ENCODE data around the gene OXGR1. TPM values are rescaled to one million over a fixed set of nuclear protein-coding genes. Genes with fewer than 3 reads are reported as not detected.
A peak's percentile ranks its signal among the peaks of the same experiment; 100 is the strongest.

The OXGR1 gene
- total RNA-seq, 1 experiment from 2014 or later = not detected

GRCh38 chr13:96958286-96958891 lies 35.9 kb downstream of the OXGR1 start:
- H3K79me2 ChIP-seq (ENCODE audit: insufficient read depth, low read length) = no peaks in the 10 kb centered on the region
- no peaks in the 10 kb centered on the region for H3K4me1 ChIP-seq (ENCODE audit: insufficient read depth, low read length)
- no peak overlapping the region for H3K18ac ChIP-seq (ENCODE audit: insufficient read length, low read depth, low read length)
- DNase-seq = no peak
- no peaks in the 10 kb centered on the region for H3K23me2 ChIP-seq (ENCODE audit: insufficient read length, low read depth, low read length, poor library complexity, severe bottlenecking)
- H2AFZ ChIP-seq (ENCODE audit: low read length) = no peak overlapping the region
- no peak overlapping the region for H3K4ac ChIP-seq (ENCODE audit: low read depth, low read length)
- no peak overlapping the region for H4K91ac ChIP-seq (ENCODE audit: insufficient read length, low read depth, low read length)
- H3K23ac ChIP-seq (ENCODE audit: insufficient read length, low read depth, low read length) = no peak overlapping the region
- H3K56ac ChIP-seq (ENCODE audit: insufficient read length, low read depth, low read length) = no peak overlapping the region
- H3K79me1 ChIP-seq (ENCODE audit: insufficient read depth, low read depth, low read length, poor library complexity, severe bottlenecking) = no peaks in the 10 kb centered on the region
- H3K27ac Mint-ChIP-seq = no peak overlapping the region
- no peaks in the 10 kb centered on the region for H4K20me1 ChIP-seq (ENCODE audit: control insufficient read depth, insufficient read depth, insufficient read length)
- H3K14ac ChIP-seq (ENCODE audit: insufficient read depth, low read length) = no peak overlapping the region
- H3K9ac ChIP-seq (ENCODE audit: extremely low read depth, insufficient read length, low read length) = no peak overlapping the region
- H2BK15ac ChIP-seq (ENCODE audit: low read depth, low read length) = no peak overlapping the region
- no peaks in the 10 kb centered on the region for H3K4me1 Mint-ChIP-seq
- no peak overlapping the region for H3K4me2 ChIP-seq (ENCODE audit: insufficient read depth, insufficient read length, low read length)
- H2BK120ac ChIP-seq (ENCODE audit: low read depth, low read length, poor library complexity, severe bottlenecking) = no peak overlapping the region
- H2BK12ac ChIP-seq (ENCODE audit: insufficient read length, low read depth, low read length) = no peak overlapping the region
- H3K9me3 ChIP-seq (ENCODE audit: control insufficient read depth, low read depth, low read length) = no peaks in the 10 kb centered on the region
- no peak overlapping the region for H3K27ac ChIP-seq (ENCODE audit: insufficient read length, low read depth, low read length)
- no peak overlapping the region for H3K4me3 Mint-ChIP-seq
- no peaks in the 10 kb centered on the region for H3K36me3 Mint-ChIP-seq (ENCODE audit: insufficient read depth in 1 of 3, low read depth in 3 of 3)
- H3K9me3 Mint-ChIP-seq = no peaks in the 10 kb centered on the region; a peak in 2 of 5 replicates
- H2AK5ac ChIP-seq (ENCODE audit: insufficient read length, low read length) = no peak overlapping the region
- no peak overlapping the region for H3T11ph ChIP-seq (ENCODE audit: low read length)
- peaks cover 1% of the 10 kb centered on the region for H3K27me3 Mint-ChIP-seq (ENCODE audit: low read depth)
- no peak overlapping the region for H2BK5ac ChIP-seq (ENCODE audit: insufficient read length, low read length)
- H3K27me3 ChIP-seq (ENCODE audit: insufficient read depth, low read length) = no peaks in the 10 kb centered on the region
- H4K8ac ChIP-seq (replicated peaks; ENCODE audit: insufficient read length, low read depth, low read length) = no peak overlapping the region
- peak; percentile 81 for TF ChIP-seq CTCF (conservative IDR thresholded peaks at IDR 0.05)
- WGBS (ENCODE audit: extremely low coverage, insufficient read length, low lambda C conversion rate) = no CpG with 5 or more reads among the region's 5 CpGs
- no peak overlapping the region for H4K5ac ChIP-seq (ENCODE audit: insufficient read length, low read depth, low read length)
- H2BK20ac ChIP-seq (ENCODE audit: low read depth, low read length, poor library complexity, severe bottlenecking) = no peak overlapping the region

Measured in H9 (cell line).